SJCRH30 (cell line): ENCODE measurements around the gene SPEM1. TPM values are rescaled to one million over a fixed set of nuclear protein-coding genes. Genes with fewer than 3 reads are reported as not detected.
A peak's percentile ranks its signal among the peaks of the same experiment; 100 is the strongest.

ENCODE experiments used
- DNase-seq, 2 experiments: peaks; one replicate each; pipeline ENCODE4 v3.0.0-alpha.2; 2015 to 2020
- H3K27ac ChIP-seq: fragments of 250-450 bp; sonication (Bioruptor Pico); 2 replicates; pipeline ENCODE4 v1.5.1; 2020; ENCODE audit warnings: mild to moderate bottlenecking, moderate library complexity
- H3K27me3 ChIP-seq: fragments of 250-450 bp; sonication (Bioruptor Pico); 2 replicates; pipeline ENCODE4 v1.5.1; 2020; ENCODE audit warnings: mild to moderate bottlenecking, moderate library complexity
- H3K36me3 ChIP-seq: fragments of 250-450 bp; sonication (Bioruptor Pico); 2 replicates; pipeline ENCODE4 v1.5.1; 2020; ENCODE audit warnings: mild to moderate bottlenecking, moderate library complexity
- H3K4me1 ChIP-seq: fragments of 250-450 bp; sonication (Bioruptor Pico); 2 replicates; pipeline ENCODE4 v1.5.1; 2020; ENCODE audit warnings: mild to moderate bottlenecking, moderate library complexity
- H3K4me3 ChIP-seq: fragments of 250-450 bp; sonication (Bioruptor Pico); 2 replicates; pipeline ENCODE4 v1.5.1; 2020; ENCODE audit warnings: mild to moderate bottlenecking, moderate library complexity
- H3K9me3 ChIP-seq: fragments of 250-450 bp; sonication (Bioruptor Pico); replicated peaks from 2 replicates; pipeline ENCODE4 v1.5.1; 2020; ENCODE audit warnings: mild to moderate bottlenecking, moderate library complexity
- total RNA-seq: library from RNA; depleted of rRNA; stranded (reverse); fragments of >200 nt; shearing (Covaris generic); gene quantifications from 2 replicates; pipeline ENCODE4 v1.2.3, GENCODE V29; 2014; rRNA removed

Gene SPEM1
- not detected in 2 replicates for total RNA-seq

DNA sequence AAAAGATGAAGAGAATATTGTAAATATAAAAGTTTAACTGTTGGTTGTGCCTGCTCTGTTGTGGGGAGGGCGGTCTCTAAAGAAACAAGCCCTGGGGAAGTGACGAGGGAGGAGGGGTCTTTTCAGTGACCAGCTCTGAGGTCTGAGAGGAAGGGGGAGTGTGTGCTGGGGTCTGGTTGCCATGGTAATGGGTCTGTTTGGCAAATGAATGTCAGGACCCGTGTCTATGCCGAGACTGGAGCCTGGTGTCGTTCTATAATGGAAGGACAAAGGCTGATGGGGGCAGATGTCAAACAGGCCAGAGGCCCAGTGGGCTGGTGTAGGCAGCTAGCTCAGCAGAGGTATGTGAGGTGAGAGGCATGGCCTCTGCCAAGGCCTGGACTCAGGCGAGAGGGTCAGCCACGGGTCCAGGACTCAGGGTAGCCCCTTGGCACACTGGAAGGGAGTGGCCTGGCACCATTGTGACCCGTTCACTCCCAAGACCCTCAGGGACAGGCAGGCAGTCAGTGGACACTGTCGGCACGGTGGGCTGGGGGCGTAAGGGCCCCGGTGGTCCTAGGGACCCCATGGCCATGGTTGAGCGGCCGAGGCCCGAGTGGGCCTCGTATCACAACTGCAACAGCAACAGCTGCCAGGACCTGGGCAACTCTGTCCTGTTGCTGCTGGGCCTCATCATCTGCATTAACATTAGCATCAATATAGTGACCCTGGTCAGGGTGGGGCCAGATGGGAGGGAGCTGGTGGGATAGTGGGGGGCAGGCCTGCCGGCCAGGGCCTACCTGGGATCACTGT is at the start of gene SPEM1:
SPEM1 (plus strand) TSS at position 506 of the 792 bp plus-strand sequence; CDS start at position 567, 61 bp downstream.
- Histone ChIP-seq H3K9me3 (no peaks in the 10 kb centered on the region), H3K27ac (no peak within 1 kb of the TSS), H3K4me3 (no peak within 1 kb of the TSS), H3K4me1 (no peaks in the 10 kb centered on the region), H3K36me3 (no peaks in the 10 kb centered on the region), H3K27me3 (no peaks in the 10 kb centered on the region)
- DNase-seq = no peak

GRCh38 chr17:7370853-7371252 is 49.3 kb upstream of the SPEM1 start:
- no peak for DNase-seq
- no peak overlapping the region for H3K27ac ChIP-seq
- no peaks in the 10 kb centered on the region for H3K27me3 ChIP-seq
- no peaks in the 10 kb centered on the region for H3K36me3 ChIP-seq
- H3K4me1 ChIP-seq = no peaks in the 10 kb centered on the region
- H3K9me3 ChIP-seq = no peaks in the 10 kb centered on the region
- H3K4me3 ChIP-seq = no peak overlapping the region

DNA sequence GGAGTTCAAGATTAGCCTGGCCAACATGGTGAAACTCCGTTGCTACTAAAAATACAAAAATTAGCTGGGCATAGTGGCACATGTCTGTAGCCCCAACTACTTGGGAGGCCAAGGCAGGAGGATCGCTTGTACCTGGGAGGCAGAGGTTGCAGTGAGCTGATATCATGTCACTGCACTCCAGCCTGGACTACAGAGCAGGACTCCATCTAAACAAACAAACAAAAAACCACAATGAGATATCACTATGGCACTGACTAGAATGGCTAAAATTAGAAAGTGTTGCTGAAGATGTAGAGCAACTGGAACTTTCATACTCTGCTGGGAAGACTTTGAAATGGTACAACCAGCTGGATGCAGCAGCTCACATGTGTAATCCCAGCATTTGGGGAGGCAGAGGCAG is 45.8 kb upstream of the SPEM1 start:
- no peaks in the 10 kb centered on the region for H3K27me3 ChIP-seq
- no peak overlapping the region for H3K4me3 ChIP-seq
- H3K4me1 ChIP-seq = no peaks in the 10 kb centered on the region
- no peak overlapping the region for H3K27ac ChIP-seq
- H3K9me3 ChIP-seq = 0 out of 2 replicates have a peak, but pooled peaks cover 3% of the 10 kb centered on the region
- no peak for DNase-seq
- H3K36me3 ChIP-seq = no peaks in the 10 kb centered on the region

DNA sequence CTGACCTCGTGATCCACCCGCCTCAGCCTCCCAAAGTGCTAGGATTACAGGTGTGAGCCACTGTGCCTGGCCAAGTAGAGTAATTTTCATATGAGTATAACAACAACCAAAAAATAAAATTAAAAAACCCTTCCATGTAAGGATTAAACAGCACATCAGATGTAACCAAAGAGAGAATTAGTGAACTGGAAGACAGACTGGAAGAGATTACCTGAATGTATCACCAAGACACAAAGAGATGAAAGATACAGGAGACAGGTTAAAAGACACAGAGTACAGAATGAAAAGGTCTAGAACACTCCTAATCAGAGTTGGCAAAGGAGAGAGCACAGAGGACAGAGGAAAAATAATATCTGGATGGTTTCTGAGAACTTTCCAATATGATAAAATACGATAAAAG is 41.0 kb upstream of the SPEM1 start:
- Histone ChIP-seq H3K9me3 (0 out of 2 replicates have a peak, but pooled peaks cover 3% of the 10 kb centered on the region), H3K4me1 (no peaks in the 10 kb centered on the region), H3K36me3 (no peaks in the 10 kb centered on the region), H3K27me3 (no peaks in the 10 kb centered on the region), H3K4me3 (no peak overlapping the region), H3K27ac (no peak overlapping the region)
- no peak for DNase-seq

- H3K27me3 ChIP-seq = no peaks in the 10 kb centered on the region
- no peaks in the 10 kb centered on the region for H3K36me3 ChIP-seq
- peak; percentile 18 to 28 for DNase-seq
- H3K4me3 ChIP-seq = no peak overlapping the region
- H3K4me1 ChIP-seq = no peaks in the 10 kb centered on the region
- H3K9me3 ChIP-seq = 0 out of 2 replicates have a peak, but pooled peaks cover 3% of the 10 kb centered on the region
- no peak overlapping the region for H3K27ac ChIP-seq
Observed at GRCh38 chr17:7380321-7380720, 39.8 kb upstream of the SPEM1 start.

GRCh38 chr17:7380855-7381683 is 39.1 kb upstream of the SPEM1 start, which contains the start of gene TNK1:
TNK1 (plus strand) TSS chr17:7381089; CDS start chr17:7382927, 1,838 bp downstream.
- Histone ChIP-seq H3K9me3 (0 out of 2 replicates have a peak, but pooled peaks cover 3% of the 10 kb centered on the region), H3K36me3 (no peaks in the 10 kb centered on the region), H3K4me1 (no peaks in the 10 kb centered on the region), H3K4me3 (no peak within 1 kb of the TSS), H3K27ac (no peak within 1 kb of the TSS), H3K27me3 (no peaks in the 10 kb centered on the region)
- no peak for DNase-seq

- H3K27ac ChIP-seq = no peak overlapping the region
- no peaks in the 10 kb centered on the region for H3K4me1 ChIP-seq
- no peak overlapping the region for H3K4me3 ChIP-seq
- 0 out of 2 replicates have a peak, but pooled peaks cover 3% of the 10 kb centered on the region for H3K9me3 ChIP-seq
- no peaks in the 10 kb centered on the region for H3K27me3 ChIP-seq
- no peaks in the 10 kb centered on the region for H3K36me3 ChIP-seq
- no peak for DNase-seq
Observed at GRCh38 chr17:7382901-7383300, 37.2 kb upstream of the SPEM1 start.

DNA sequence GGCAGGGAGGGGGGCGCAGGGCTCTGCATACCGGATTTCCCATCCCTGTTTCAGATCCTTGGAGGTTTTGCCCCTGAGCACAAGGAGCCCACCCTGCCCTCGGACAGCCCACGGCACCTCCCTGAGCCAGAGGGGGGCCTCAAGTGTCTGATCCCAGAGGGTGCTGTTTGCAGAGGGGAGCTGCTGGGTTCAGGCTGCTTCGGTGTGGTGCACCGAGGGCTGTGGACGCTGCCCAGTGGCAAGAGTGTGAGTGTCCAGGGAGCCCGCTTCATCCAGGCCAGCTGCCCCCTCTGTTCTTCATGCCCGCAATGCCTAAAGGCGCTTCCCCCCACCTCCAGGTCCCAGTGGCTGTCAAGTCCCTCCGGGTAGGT is 36.8 kb upstream of the SPEM1 start:
- 0 out of 2 replicates have a peak, but pooled peaks cover 3% of the 10 kb centered on the region for H3K9me3 ChIP-seq
- no peak overlapping the region for H3K4me3 ChIP-seq
- no peak for DNase-seq
- H3K27me3 ChIP-seq = no peaks in the 10 kb centered on the region
- H3K36me3 ChIP-seq = no peaks in the 10 kb centered on the region
- no peaks in the 10 kb centered on the region for H3K4me1 ChIP-seq
- no peak overlapping the region for H3K27ac ChIP-seq

GRCh38 chr17:7383742-7384488 is 36.2 kb upstream of the SPEM1 start:
- no peak for DNase-seq
- Histone ChIP-seq H3K36me3 (no peaks in the 10 kb centered on the region), H3K27ac (no peak overlapping the region), H3K4me3 (no peak overlapping the region), H3K9me3 (0 out of 2 replicates have a peak, but pooled peaks cover 3% of the 10 kb centered on the region), H3K27me3 (no peaks in the 10 kb centered on the region), H3K4me1 (no peaks in the 10 kb centered on the region)

GRCh38 chr17:7384489-7385081 is 35.5 kb upstream of the SPEM1 start:
- H3K4me1 ChIP-seq = no peaks in the 10 kb centered on the region
- H3K9me3 ChIP-seq = no peaks in the 10 kb centered on the region
- H3K36me3 ChIP-seq = no peaks in the 10 kb centered on the region
- DNase-seq = no peak
- no peak overlapping the region for H3K4me3 ChIP-seq
- H3K27ac ChIP-seq = no peak overlapping the region
- H3K27me3 ChIP-seq = no peaks in the 10 kb centered on the region

DNA sequence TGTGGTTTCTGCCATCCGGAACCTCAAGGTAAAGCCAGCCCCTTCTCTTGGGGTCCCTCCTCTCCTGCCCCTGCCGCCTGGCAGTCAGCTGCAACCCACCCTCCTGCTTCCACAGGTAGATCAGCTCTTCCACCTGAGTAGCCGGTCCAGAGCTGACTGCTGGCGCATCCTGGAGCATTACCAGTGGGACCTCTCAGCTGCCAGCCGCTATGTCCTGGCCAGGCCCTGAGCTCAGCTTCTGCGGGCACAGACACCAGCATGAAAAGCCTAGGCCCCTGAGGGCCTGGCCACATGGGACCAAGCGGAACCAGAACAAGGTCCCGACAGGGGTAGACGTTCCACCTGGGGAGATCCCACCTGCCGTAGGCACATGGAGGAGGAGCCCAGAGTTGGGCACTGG is 31.3 kb upstream of the SPEM1 start:
- Histone ChIP-seq H3K9me3 (no peaks in the 10 kb centered on the region), H3K4me1 (no peaks in the 10 kb centered on the region), H3K4me3 (no peak overlapping the region), H3K27me3 (no peaks in the 10 kb centered on the region), H3K36me3 (no peaks in the 10 kb centered on the region), H3K27ac (no peak overlapping the region)
- no peak for DNase-seq

DNA sequence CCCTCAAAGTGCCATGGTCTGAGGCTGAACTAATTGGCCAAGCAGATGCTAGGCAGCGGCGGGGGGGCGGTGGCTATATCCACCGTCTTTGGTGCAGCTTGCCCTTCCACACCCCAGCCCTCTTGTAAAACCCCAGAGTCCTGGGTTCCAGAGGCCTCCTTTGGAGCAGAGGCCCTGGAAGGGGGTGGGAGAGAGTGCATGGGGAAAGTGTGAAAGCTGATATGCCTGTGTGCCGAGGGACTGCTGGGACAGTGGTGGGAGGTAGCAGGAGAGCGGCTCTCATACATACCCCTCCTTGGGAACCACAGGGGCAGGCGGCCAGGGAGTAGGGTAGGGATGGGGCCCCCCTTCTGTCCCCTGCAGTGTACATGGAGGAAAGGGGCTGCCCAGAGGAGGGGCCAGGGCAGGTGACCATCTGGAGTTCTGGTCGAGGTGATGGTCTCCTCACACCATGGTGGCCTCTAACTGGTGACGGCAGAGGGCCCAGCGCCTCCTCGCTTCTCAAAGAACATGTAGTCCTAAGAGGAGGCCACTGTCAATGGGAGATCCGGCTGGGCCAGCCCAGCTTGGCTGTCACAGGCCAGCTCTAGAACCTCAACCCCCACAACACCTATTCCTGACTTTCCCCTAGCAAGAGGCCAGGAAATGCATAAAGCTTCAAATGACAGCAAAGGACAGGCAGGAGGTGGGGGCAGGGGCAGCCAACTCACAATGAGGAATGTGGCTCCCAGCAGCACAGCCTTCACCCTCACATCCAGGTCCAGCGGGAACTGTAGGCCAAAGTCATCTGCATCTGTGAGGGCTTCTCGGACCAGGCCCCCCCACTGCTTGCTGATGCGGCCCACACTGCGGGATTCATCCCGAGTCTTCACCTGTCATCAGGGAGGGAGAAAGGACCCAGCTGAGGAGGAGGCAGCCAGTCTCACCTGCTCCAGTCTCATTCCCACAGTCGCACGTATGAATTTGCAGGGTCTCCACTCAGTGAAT is 29.9 kb upstream of the SPEM1 start:
- no peaks in the 10 kb centered on the region for H3K27me3 ChIP-seq
- H3K4me1 ChIP-seq = no peaks in the 10 kb centered on the region
- no peak for DNase-seq
- no peaks in the 10 kb centered on the region for H3K9me3 ChIP-seq
- no peak overlapping the region for H3K4me3 ChIP-seq
- H3K36me3 ChIP-seq = no peaks in the 10 kb centered on the region
- no peak overlapping the region for H3K27ac ChIP-seq

DNA sequence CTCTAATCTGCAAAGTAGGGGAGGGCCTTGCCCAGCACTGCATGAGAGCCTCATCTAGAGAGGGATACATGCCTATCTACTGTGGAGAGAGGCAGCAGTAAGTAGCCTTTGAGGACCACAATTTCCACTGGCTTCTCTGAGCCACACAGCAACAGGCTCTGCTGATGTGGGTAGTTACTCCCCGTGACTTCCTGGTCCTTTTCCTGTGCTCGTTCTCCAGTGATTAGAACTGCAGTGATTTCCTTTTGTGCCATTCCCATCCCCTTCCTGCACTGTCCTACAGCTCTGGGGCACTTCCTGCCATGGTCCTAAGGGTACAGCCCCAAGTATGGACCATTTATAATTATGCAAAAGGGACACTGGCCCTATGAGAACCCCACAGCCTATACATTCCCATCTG is 28.8 kb upstream of the SPEM1 start:
- no peaks in the 10 kb centered on the region for H3K27me3 ChIP-seq
- H3K9me3 ChIP-seq = no peaks in the 10 kb centered on the region
- no peak overlapping the region for H3K4me3 ChIP-seq
- no peak overlapping the region for H3K27ac ChIP-seq
- H3K36me3 ChIP-seq = no peaks in the 10 kb centered on the region
- no peaks in the 10 kb centered on the region for H3K4me1 ChIP-seq
- no peak for DNase-seq
